Stimulated activated CD8-positive, alpha-beta memory T cell treated with anti-CD3 and anti-CD28 coated beads, Interleukin-15, amount 100 ng/mL, for 4 hours (primary cell): Measurements from ENCODE around the gene SPATA13.
"Not testable (repeated sequence)": the region's sequence is repeated elsewhere in the genome, so short reads cannot be mapped to it uniquely, and the experiment has no call there.

Source experiments
- DNase-seq, 2 donors: peaks; one replicate each; pipeline ENCODE4 v3.0.0-alpha.2; 2020; ENCODE audit warnings: low read depth in 2 of 2

Gene SPATA13

GRCh38 chr13:24279327-24280110, 119.0 kb downstream of the SPATA13 start:
- no peak for DNase-seq

- no peak for DNase-seq
Measured at GRCh38 chr13:24280720-24281119, 120.2 kb downstream of the SPATA13 start.

DNA sequence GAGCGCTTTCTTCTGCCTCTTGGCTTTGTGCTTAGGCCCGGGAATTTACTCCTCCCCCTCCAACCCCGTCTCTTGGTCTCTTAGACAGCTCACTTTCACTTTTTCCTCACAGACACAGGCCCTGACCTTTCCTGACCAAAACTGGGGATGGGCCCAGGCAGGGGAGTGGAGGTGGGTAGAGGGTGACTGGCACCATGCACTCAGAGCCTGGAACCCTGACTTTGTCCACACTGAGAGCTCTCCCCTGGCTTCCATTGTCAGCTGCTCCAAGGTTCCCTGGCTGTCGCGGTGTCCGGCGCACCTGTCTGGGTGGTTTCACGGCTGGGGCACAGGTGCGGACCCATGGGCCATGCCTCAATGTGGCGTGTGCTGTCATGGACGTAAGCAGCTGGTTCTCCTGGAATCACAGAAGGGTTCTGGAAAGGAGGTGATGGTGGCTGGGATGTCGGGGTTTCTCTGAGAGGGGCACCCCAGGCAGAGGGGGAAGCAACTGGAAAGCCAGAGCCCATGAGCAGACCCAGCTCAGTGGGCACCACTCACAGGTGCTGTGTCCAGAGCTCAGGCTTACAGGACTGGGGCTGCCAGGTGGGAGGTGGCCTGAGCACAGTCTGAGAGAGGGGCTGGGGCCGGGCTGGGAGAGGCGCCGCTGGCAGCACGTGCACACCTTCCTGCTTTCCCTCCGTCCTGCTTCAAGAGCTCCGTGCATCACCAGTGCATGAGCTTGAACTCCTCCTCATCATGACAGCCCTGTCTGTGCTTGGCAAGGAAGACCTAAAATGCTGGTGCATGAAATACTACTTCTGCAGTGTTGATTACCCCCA, 120.9 kb downstream of the SPATA13 start:
- DNase-seq: no peak

GRCh38 chr13:24282256-24282655, 121.7 kb downstream of the SPATA13 start:
- DNase-seq: no peak

GRCh38 chr13:24284889-24285565, 124.5 kb downstream of the SPATA13 start:
- DNase-seq: no peak

DNA sequence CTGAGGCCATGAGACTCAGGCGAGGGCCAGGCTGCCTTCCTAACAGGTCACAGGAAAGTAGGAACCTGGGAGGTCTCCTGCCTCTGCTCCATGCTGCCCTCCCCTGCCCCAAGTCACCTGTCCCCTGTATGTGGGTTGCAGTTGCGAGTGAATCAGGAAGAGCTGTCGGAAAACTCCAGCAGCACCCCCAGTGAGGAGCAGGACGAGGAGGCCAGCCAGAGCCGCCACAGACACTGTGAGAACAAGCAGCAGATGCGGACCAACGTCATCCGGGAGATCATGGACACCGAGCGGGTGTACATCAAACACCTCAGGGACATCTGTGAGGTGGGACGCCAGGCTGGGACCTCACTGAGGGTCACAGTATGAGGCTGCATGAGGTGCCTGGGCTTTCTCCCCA, 126.1 kb downstream of the SPATA13 start:
- DNase-seq: no peak

DNA sequence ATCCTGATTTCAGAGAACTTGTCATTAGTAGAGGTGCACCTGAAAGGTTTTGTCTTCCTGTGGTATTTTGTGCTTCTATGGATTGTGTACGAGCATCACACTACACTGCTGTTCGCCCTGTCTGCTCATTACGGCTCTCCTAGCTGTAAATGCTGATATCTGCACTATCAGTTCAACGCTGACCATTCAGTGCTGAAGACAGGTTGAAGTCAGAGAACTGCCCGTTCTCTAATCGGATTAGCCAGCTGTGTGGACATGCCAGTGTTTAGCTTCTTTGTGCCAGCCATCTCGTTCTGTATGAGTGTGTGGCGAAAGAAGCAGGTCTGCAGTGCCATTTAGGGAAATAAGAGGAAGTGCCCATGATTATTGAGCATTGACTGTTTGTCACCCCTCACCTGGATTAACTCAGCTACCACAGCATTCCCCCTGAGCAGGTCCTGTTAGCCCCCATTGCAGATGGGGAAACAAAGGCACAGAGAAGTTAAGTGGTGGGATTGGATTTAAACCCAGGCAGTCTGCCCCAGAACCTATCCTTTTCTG, 127.3 kb downstream of the SPATA13 start:
- no peak for DNase-seq

- no peak for DNase-seq
Measured at GRCh38 chr13:24288870-24289269, 128.3 kb downstream of the SPATA13 start.

GRCh38 chr13:24290280-24290932, 129.9 kb downstream of the SPATA13 start:
- DNase-seq: no peak

DNA sequence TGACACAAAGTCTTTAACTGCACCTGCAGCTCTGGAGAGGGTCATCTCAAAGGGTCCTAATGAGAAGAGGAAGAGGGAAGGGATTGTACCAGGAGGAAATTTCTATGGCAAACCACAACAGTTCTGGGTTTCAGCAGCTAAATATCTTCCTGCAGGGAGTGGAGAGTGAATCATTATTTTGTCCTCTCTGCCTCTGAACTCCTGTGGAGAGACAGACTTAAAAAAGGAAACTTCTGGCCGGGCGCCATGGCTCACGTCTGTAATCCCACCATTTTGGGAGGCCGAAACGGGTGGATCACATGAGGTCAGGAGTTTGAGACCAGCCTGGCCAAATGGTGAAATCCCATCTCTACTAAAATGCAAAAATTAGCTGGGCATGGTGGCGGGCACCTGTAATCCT, 132.0 kb downstream of the SPATA13 start:
- DNase-seq: no peak

- DNase-seq: no peak
Measured at GRCh38 chr13:24293746-24294145, 133.2 kb downstream of the SPATA13 start.

- DNase-seq: no peak
Measured at GRCh38 chr13:24299488-24300114, 139.1 kb downstream of the SPATA13 start.

GRCh38 chr13:24301434-24301833, 140.9 kb downstream of the SPATA13 start:
- DNase-seq: no peak

GRCh38 chr13:24301911-24302310, 141.4 kb downstream of the SPATA13 start:
- no peak for DNase-seq

GRCh38 chr13:24304620-24305019, 144.1 kb downstream of the SPATA13 start:
- DNase-seq: no peak

GRCh38 chr13:24306632-24307031, 146.1 kb downstream of the SPATA13 start:
- DNase-seq: no peak

- DNase-seq: no peak
Measured at GRCh38 chr13:24307211-24308067, 146.9 kb downstream of the SPATA13 start.

DNA sequence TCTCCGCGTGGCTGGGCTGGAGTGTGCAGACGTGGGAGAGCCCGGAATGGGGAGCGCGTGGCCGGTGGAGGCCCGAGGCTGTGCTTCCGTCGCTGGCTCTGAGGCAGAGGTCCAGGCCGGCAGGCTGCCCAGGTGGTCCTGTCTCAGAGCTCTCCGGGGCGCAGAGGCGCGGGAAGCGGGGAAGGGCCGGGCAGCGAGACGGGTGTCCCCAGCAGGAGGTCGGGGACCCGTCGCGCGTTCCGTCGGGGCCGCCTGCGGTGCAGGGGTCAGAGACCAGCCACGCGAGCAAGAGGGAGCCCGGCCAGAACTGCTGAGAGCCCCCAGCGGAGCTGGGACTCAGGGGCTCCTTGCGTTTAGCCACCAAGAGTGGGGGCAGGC, 147.5 kb downstream of the SPATA13 start:
- DNase-seq: no peak

DNA sequence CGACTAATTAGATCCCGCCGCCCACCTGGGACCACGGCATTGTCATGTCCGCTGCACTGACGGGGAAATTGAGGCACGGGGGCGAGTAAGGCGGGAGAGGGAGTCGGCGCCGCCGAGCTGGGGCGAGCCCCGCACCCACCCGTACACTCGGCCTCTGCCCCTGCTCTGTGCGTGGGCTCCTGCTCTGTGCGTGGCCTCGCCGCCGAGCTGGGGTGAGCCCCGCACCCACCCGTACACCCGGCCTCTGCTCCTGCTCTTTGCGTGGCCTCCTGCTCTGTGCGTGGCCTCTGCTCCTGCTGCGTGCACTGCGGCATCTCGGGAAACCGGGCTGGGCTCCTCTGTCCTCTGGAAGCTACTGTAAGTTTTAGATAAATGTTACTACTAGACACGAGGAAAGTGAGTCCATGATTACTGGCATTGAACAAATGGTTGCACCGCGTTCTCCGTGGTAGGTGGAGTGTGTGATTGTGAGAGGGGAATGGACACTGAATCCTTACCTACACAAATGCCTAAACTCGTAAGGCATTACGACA, 148.0 kb downstream of the SPATA13 start:
- no peak for DNase-seq

DNA sequence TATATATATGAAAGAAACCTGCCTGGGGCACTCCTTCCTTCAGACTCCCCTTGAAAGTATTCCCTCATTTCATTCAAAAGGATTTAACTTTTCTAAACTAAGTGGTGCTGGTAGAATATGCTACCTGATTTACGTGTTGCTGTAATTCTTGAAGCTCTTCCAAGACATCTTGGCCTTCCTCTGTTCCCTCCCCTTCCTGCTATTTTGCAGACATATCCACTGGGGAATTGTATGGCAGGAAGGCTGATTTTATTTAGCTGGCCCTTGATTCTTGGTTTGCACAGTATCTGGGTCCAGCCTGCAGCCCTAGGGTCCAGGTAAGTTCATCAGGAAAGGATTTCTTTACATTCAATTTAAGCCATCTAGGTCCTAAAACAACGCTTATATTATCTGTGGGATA, 148.8 kb downstream of the SPATA13 start, which contains the start of gene C1QTNF9:
Gene C1QTNF9 (plus strand): TSS at position 281 of the 400 bp plus-strand sequence. CDS start 6,424 bp downstream, outside the sequence.
- DNase-seq: not testable (repeated sequence)
